Measurements from ENCODE around the gene GALNT11.
A peak's percentile ranks its signal among the peaks of the same experiment; 100 is the strongest.

The GALNT11 gene

GRCh38 chr7:152025077-152025936, at the start of gene GALNT11:
TSS of gene GALNT11 (plus strand) at chr7:152025674. CDS start at chr7:152094228, 68,554 bp downstream.
- no peak within 1 kb of the TSS for H3K27ac ChIP-seq (ENCODE audit: low read depth, low read length)
- no peaks in the 10 kb centered on the region for H3F3A ChIP-seq (ENCODE audit: control insufficient read depth, insufficient read depth)
- H4K20me1 ChIP-seq (ENCODE audit: control insufficient read depth, insufficient read depth, low read depth, low read length): no peaks in the 10 kb centered on the region
- no peaks in the 10 kb centered on the region for H3K79me2 ChIP-seq (ENCODE audit: control insufficient read depth, low read length)
- H3K4me2 ChIP-seq (ENCODE audit: low read length): peak within 1 kb of the TSS; percentile 39
- H3K9me2 ChIP-seq (replicated peaks; ENCODE audit: control insufficient read depth, low read length): no peaks in the 10 kb centered on the region
- 0 out of 2 replicates have a peak, but pooled peaks cover 3% of the 10 kb centered on the region for H3K9me3 ChIP-seq (ENCODE audit: control insufficient read depth, insufficient read depth, low read length)
- H3K4me3 ChIP-seq (ENCODE audit: low read length): peak within 1 kb of the TSS; percentile 58
- peaks cover 30% of the 10 kb centered on the region for H3K27me3 ChIP-seq (ENCODE audit: control insufficient read depth, low read length)
- TF ChIP-seq CTCF (IDR thresholded peaks at IDR 0.05; ENCODE audit: low read depth, low read length, poor library complexity, severe bottlenecking) (no peak), EZH2phosphoT487 (IDR thresholded peaks at IDR 0.05; ENCODE audit: borderline replicate concordance, low read length) (peak; percentile 42; the same call in 1 of the 2 replicates)
- no peaks in the 10 kb centered on the region for H3K4me1 ChIP-seq (ENCODE audit: control insufficient read depth, low read length)
- no peaks in the 10 kb centered on the region for H3K36me3 ChIP-seq (ENCODE audit: control insufficient read depth, low read length)

GRCh38 chr7:151978616-151979015, 46.9 kb upstream of the GALNT11 start:
- H3K9me3 ChIP-seq (ENCODE audit: control insufficient read depth, insufficient read depth, low read length): no peaks in the 10 kb centered on the region
- TF ChIP-seq EZH2phosphoT487 (IDR thresholded peaks at IDR 0.05; ENCODE audit: borderline replicate concordance, low read length) (no peak), CTCF (IDR thresholded peaks at IDR 0.05; ENCODE audit: low read depth, low read length, poor library complexity, severe bottlenecking) (no peak)
- no peaks in the 10 kb centered on the region for H3K9me2 ChIP-seq (replicated peaks; ENCODE audit: control insufficient read depth, low read length)
- no peaks in the 10 kb centered on the region for H3F3A ChIP-seq (ENCODE audit: control insufficient read depth, insufficient read depth)
- peaks cover 4% of the 10 kb centered on the region; the same call in 1 of the 2 replicates for H3K27me3 ChIP-seq (ENCODE audit: control insufficient read depth, low read length)
- no peak overlapping the region for H3K27ac ChIP-seq (ENCODE audit: low read depth, low read length)
- H3K79me2 ChIP-seq (ENCODE audit: control insufficient read depth, low read length): no peaks in the 10 kb centered on the region
- no peak overlapping the region for H3K4me2 ChIP-seq (ENCODE audit: low read length)
- no peaks in the 10 kb centered on the region for H3K36me3 ChIP-seq (ENCODE audit: control insufficient read depth, low read length)
- H3K4me3 ChIP-seq (ENCODE audit: low read length): no peak overlapping the region
- H4K20me1 ChIP-seq (ENCODE audit: control insufficient read depth, insufficient read depth, low read depth, low read length): no peaks in the 10 kb centered on the region
- no peaks in the 10 kb centered on the region for H3K4me1 ChIP-seq (ENCODE audit: control insufficient read depth, low read length)

GRCh38 chr7:151981223-151981622, 44.3 kb upstream of the GALNT11 start:
- Histone ChIP-seq H3K27me3 (ENCODE audit: control insufficient read depth, low read length) (peaks cover 8% of the 10 kb centered on the region; the same call in 1 of the 2 replicates), H3K79me2 (ENCODE audit: control insufficient read depth, low read length) (no peaks in the 10 kb centered on the region), H4K20me1 (ENCODE audit: control insufficient read depth, insufficient read depth, low read depth, low read length) (no peaks in the 10 kb centered on the region), H3K9me3 (ENCODE audit: control insufficient read depth, insufficient read depth, low read length) (no peaks in the 10 kb centered on the region), H3K27ac (ENCODE audit: low read depth, low read length) (no peak overlapping the region), H3K4me1 (ENCODE audit: control insufficient read depth, low read length) (no peaks in the 10 kb centered on the region), H3K9me2 (replicated peaks; ENCODE audit: control insufficient read depth, low read length) (no peaks in the 10 kb centered on the region), H3K36me3 (ENCODE audit: control insufficient read depth, low read length) (no peaks in the 10 kb centered on the region), H3F3A (ENCODE audit: control insufficient read depth, insufficient read depth) (no peaks in the 10 kb centered on the region), H3K4me3 (ENCODE audit: low read length) (no peak overlapping the region), H3K4me2 (ENCODE audit: low read length) (no peak overlapping the region)
- TF ChIP-seq EZH2phosphoT487 (IDR thresholded peaks at IDR 0.05; ENCODE audit: borderline replicate concordance, low read length) (no peak), CTCF (IDR thresholded peaks at IDR 0.05; ENCODE audit: low read depth, low read length, poor library complexity, severe bottlenecking) (no peak)

All from DOHH2 (cell line).